CD14-positive monocyte (primary cell): ENCODE measurements around the gene CLK3. TPM values are rescaled to one million over a fixed set of nuclear protein-coding genes. Genes with fewer than 3 reads are reported as not detected.

Experiments used
- DNase-seq, 3 donors: peaks; one replicate each; pipeline ENCODE4 v3.0.0-alpha.2; 2011 to 2022
- H2AFZ ChIP-seq: 2 replicates; pipeline ENCODE4 v1.6.0; 2012; ENCODE audit warnings: mild to moderate bottlenecking, low read depth, low read length, inconsistent platforms; ENCODE audit not compliant: insufficient read depth, poor library complexity, severe bottlenecking
- H3K27ac ChIP-seq, 2 donors: 1 replicate in 1 of 2; 2 replicates in 1 of 2; pipeline ENCODE4 v1.5.1; 2012 to 2013; ENCODE audit warnings: low read length in 2 of 2, control low read depth in 1 of 2, inconsistent platforms in 1 of 2, low read depth in 1 of 2, mild to moderate bottlenecking in 1 of 2
- H3K27me3 ChIP-seq, 2 donors: one replicate each; pipeline versions ENCODE4 v1.6.0 to v1.6.1; 2011 to 2013; ENCODE audit warnings: low read length in 2 of 2; ENCODE audit not compliant: control insufficient read depth in 2 of 2, insufficient read depth in 2 of 2
- H3K36me3 ChIP-seq, 2 donors: replicated peaks in 1 of 2; 1 replicate in 1 of 2; 2 replicates in 1 of 2; pipeline versions ENCODE4 v1.5.1 to v1.6.1; 2012 to 2013; ENCODE audit warnings: low read length in 2 of 2, control low read depth in 1 of 2, inconsistent platforms in 1 of 2, mild to moderate bottlenecking in 1 of 2; ENCODE audit not compliant: insufficient read depth in 2 of 2, control insufficient read depth in 1 of 2
- H3K4me1 ChIP-seq, 2 donors: 1 replicate in 1 of 2; 2 replicates in 1 of 2; pipeline versions ENCODE4 v1.5.1 to v1.6.1; 2012 to 2013; ENCODE audit warnings: low read length in 2 of 2, control low read depth in 1 of 2, inconsistent platforms in 1 of 2, mild to moderate bottlenecking in 1 of 2, moderate library complexity in 1 of 2; ENCODE audit not compliant: insufficient read depth in 2 of 2, control insufficient read depth in 1 of 2
- H3K4me2 ChIP-seq: replicated peaks from 2 replicates; pipeline ENCODE3; 2012; ENCODE audit warnings: low read length, moderate library complexity, mild to moderate bottlenecking; ENCODE audit not compliant: poor library complexity, severe bottlenecking; ENCODE audit errors: extremely low read depth
- H3K4me3 ChIP-seq, 3 experiments: fragments of 200-600 bp in 1 of 3; sonication (generic) in 1 of 3; replicated peaks in 1 of 3; 1 replicate in 2 of 3; 2 replicates in 1 of 3; pipeline ENCODE4 v1.5.1; 2011 to 2013; ENCODE audit warnings: low read length in 3 of 3, mild to moderate bottlenecking in 3 of 3, control low read depth in 2 of 3, low read depth in 2 of 3, inconsistent platforms in 1 of 3, moderate library complexity in 1 of 3
- H3K79me2 ChIP-seq: 2 replicates; pipeline ENCODE4 v1.6.0; 2012; ENCODE audit warnings: mild to moderate bottlenecking, control low read depth, inconsistent platforms, low read length, moderate library complexity; ENCODE audit not compliant: insufficient read depth
- H3K9ac ChIP-seq: 2 replicates; pipeline ENCODE4 v1.6.0; 2017; ENCODE audit warnings: low read length, mild to moderate bottlenecking; ENCODE audit not compliant: insufficient read depth, poor library complexity, severe bottlenecking
- H3K9me3 ChIP-seq, 2 donors: replicated peaks in 1 of 2; 1 replicate in 1 of 2; 2 replicates in 1 of 2; pipeline versions ENCODE4 v1.5.1 to v1.6.1; 2012 to 2013; ENCODE audit warnings: low read length in 2 of 2, control low read depth in 1 of 2; ENCODE audit not compliant: control insufficient read depth in 1 of 2, insufficient read depth in 1 of 2
- H4K20me1 ChIP-seq: 2 replicates; pipeline ENCODE4 v1.6.0; 2012; ENCODE audit warnings: mild to moderate bottlenecking, low read length, control low read depth, moderate library complexity; ENCODE audit not compliant: insufficient read depth
- H3K27ac Mint-ChIP-seq, 7 donors: one replicate each; pipeline ENCODE4 v1.8.0; 2020; ENCODE audit warnings: mild to moderate bottlenecking in 7 of 7, mixed read lengths in 7 of 7, moderate library complexity in 6 of 7, inconsistent platforms in 2 of 7
- H3K27me3 Mint-ChIP-seq, 3 donors: one replicate each; pipeline ENCODE4 v1.8.0; 2021 to 2022; ENCODE audit warnings: low read depth in 3 of 3, mild to moderate bottlenecking in 3 of 3, mixed read lengths in 3 of 3, moderate library complexity in 3 of 3, inconsistent platforms in 1 of 3
- H3K36me3 Mint-ChIP-seq, 2 donors: one replicate each; pipeline ENCODE4 v1.8.0; 2020; ENCODE audit warnings: mixed read lengths in 2 of 2, inconsistent platforms in 1 of 2, mild to moderate bottlenecking in 1 of 2
- H3K4me1 Mint-ChIP-seq: one replicate; pipeline ENCODE4 v1.8.0; 2020; ENCODE audit warnings: mild to moderate bottlenecking, mixed read lengths
- H3K4me3 Mint-ChIP-seq, 2 donors: one replicate each; pipeline ENCODE4 v1.8.0; 2020; ENCODE audit warnings: mild to moderate bottlenecking in 2 of 2, mixed read lengths in 2 of 2, moderate library complexity in 1 of 2
- H3K9me3 Mint-ChIP-seq, 7 donors: one replicate each; pipeline ENCODE4 v1.8.0; 2020 to 2022; ENCODE audit warnings: mixed read lengths in 7 of 7, mild to moderate bottlenecking in 6 of 7, moderate library complexity in 6 of 7, inconsistent platforms in 2 of 7
- WGBS: methylation state at CpG from one replicate; pipeline ENCODE4 v1.1.5; 2013; ENCODE audit warnings: missing lambda C conversion rate; ENCODE audit not compliant: insufficient coverage; 5-methylcytosine and 5-hydroxymethylcytosine counted together
- intact Hi-C, 2 donors: fragments of 100-400 bp; cut with micrococcal nuclease; formaldehyde crosslinking; loops; one replicate each; pipeline versions ENCODE4 v1.15.0 to v1.15.1; 2023
- polyA plus RNA-seq, 3 donors: library from polyadenylated mRNA; depleted of rRNA in 1 of 3; unstranded in 2 of 3; stranded (reverse) in 1 of 3; fragments of 300-500 nt in 2 of 3; fragments of >200 nt in 1 of 3; fragmentation: Illumina TruSeq in 2 of 3; gene quantifications; 1 replicate in 2 of 3; 2 replicates in 1 of 3; pipeline ENCODE4 v1.2.3, GENCODE V29; 2012 to 2021
- TF ChIP-seq, protein P1 (sequence below): fragments of 200-600 bp; IDR thresholded peaks from one replicate; pipeline ENCODE4 v1.8.0; 2022; ENCODE audit warnings: antibody characterized with exemption, mild to moderate bottlenecking

Gene CLK3
- polyA plus RNA-seq, 3 donors = 27.6 to 354 (median 33.2) TPM

DNA sequence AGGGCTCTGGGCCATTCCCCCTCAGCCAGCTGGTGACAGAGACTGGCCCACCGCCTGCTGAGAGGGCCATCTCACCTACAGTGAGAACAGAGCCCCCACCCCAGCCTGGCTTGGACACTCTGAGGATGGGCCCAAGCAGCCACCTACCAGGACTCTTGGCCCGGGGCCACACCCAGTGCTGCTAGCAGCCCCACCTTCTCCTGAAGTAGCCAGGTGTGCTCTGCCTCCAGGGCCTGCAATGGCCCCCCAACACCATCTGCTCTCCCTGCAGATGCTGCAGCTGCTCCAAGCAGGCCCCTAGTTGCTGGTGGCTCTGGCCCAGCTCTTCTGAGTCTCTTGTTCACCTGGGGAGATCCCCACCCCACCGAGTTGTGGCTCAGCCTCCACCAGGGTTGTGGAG lies 6.8 kb upstream of the CLK3 start:
- Mint-ChIP-seq H3K4me3 (no peak overlapping the region), H3K27ac (no peak overlapping the region), H3K9me3 (no peaks in the 10 kb centered on the region), H3K4me1 (no peaks in the 10 kb centered on the region), H3K27me3 (peaks cover 5 to 8% (median 5%) of the 10 kb centered on the region in 3 donors), H3K36me3 (no peaks in the 10 kb centered on the region)
- H3K4me3 ChIP-seq = no peak overlapping the region
- no peak overlapping the region for H3K27ac ChIP-seq
- H3K9me3 ChIP-seq = no peaks in the 10 kb centered on the region
- intact Hi-C loops = no loop called here
- H3K27me3 ChIP-seq = no peaks in the 10 kb centered on the region
- no peak overlapping the region for H2AFZ ChIP-seq
- no peak overlapping the region for H3K4me2 ChIP-seq
- no peak for DNase-seq
- H4K20me1 ChIP-seq = no peaks in the 10 kb centered on the region
- H3K79me2 ChIP-seq = no peaks in the 10 kb centered on the region
- H3K36me3 ChIP-seq = no peaks in the 10 kb centered on the region
- TF ChIP-seq, protein P1, sequence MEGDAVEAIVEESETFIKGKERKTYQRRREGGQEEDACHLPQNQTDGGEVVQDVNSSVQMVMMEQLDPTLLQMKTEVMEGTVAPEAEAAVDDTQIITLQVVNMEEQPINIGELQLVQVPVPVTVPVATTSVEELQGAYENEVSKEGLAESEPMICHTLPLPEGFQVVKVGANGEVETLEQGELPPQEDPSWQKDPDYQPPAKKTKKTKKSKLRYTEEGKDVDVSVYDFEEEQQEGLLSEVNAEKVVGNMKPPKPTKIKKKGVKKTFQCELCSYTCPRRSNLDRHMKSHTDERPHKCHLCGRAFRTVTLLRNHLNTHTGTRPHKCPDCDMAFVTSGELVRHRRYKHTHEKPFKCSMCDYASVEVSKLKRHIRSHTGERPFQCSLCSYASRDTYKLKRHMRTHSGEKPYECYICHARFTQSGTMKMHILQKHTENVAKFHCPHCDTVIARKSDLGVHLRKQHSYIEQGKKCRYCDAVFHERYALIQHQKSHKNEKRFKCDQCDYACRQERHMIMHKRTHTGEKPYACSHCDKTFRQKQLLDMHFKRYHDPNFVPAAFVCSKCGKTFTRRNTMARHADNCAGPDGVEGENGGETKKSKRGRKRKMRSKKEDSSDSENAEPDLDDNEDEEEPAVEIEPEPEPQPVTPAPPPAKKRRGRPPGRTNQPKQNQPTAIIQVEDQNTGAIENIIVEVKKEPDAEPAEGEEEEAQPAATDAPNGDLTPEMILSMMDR = no peak
- H3K4me1 ChIP-seq = peaks cover 0 to 7% of the 10 kb centered on the region in 2 donors
- WGBS = 100% methylated on average over 3 of the region's 3 CpGs
- H3K9ac ChIP-seq = no peak overlapping the region

DNA sequence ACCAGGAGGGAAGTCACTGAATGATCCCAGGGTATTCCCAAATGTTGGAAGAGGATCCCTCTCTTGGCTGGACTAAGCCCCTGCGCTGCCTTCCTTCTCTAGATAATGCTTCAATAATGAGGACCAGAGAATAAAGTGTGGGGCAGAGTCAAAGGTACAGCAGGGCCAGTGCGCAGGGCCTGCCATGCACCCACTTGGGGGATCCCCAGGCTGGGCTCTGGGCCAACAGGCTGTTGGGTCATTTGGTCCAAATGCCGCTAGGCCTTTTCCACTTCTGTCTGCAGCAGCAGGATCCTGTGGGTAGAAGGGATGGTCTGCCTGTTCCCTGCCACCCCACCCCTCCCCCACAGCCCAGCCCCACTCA lies 5.7 kb upstream of the CLK3 start:
- Mint-ChIP-seq H3K4me3 (no peak overlapping the region), H3K27me3 (peaks cover 3 to 8% (median 5%) of the 10 kb centered on the region in 3 donors), H3K27ac (no peak overlapping the region), H3K9me3 (no peaks in the 10 kb centered on the region), H3K36me3 (no peaks in the 10 kb centered on the region), H3K4me1 (peaks cover 4% of the 10 kb centered on the region)
- Histone ChIP-seq H4K20me1 (no peaks in the 10 kb centered on the region), H3K4me3 (no peak overlapping the region), H3K27ac (no peak overlapping the region), H3K27me3 (no peaks in the 10 kb centered on the region), H3K4me1 (peaks cover 1 to 7% of the 10 kb centered on the region in 2 donors), H3K9ac (no peak overlapping the region), H3K36me3 (no peaks in the 10 kb centered on the region), H2AFZ (no peak overlapping the region), H3K79me2 (no peaks in the 10 kb centered on the region), H3K9me3 (no peaks in the 10 kb centered on the region), H3K4me2 (no peak overlapping the region)
- intact Hi-C loops = loop anchor here in 1 of 2 donors (10.0 kb wide), 2 partner anchors 65 to 145 kb away; partner anchors contain the start of genes ARID3B and UBL7
- TF ChIP-seq, protein P1 = no peak
- no peak for DNase-seq
- 100% methylated on average over 1 of the region's 3 CpGs for WGBS
